Stimulated activated CD8-positive, alpha-beta memory T cell treated with anti-CD3 and anti-CD28 coated beads, Interleukin-15, amount 100 ng/mL, for 48 hours (primary cell): ENCODE data around the gene THBD.
"Not testable (repeated sequence)": the region's sequence is repeated elsewhere in the genome, so short reads cannot be mapped to it uniquely, and the experiment has no call there.

Experiments
- DNase-seq, 2 donors: peaks; one replicate each; pipeline ENCODE4 v3.0.0-alpha.2; 2020; ENCODE audit warnings: low read depth in 2 of 2

THBD gene

DNA sequence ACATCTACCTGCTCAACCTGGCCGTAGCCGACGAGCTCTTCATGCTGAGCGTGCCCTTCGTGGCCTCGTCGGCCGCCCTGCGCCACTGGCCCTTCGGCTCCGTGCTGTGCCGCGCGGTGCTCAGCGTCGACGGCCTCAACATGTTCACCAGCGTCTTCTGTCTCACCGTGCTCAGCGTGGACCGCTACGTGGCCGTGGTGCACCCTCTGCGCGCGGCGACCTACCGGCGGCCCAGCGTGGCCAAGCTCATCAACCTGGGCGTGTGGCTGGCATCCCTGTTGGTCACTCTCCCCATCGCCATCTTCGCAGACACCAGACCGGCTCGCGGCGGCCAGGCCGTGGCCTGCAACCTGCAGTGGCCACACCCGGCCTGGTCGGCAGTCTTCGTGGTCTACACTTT lies 13.7 kb downstream of the THBD start:
- no peak for DNase-seq

DNA sequence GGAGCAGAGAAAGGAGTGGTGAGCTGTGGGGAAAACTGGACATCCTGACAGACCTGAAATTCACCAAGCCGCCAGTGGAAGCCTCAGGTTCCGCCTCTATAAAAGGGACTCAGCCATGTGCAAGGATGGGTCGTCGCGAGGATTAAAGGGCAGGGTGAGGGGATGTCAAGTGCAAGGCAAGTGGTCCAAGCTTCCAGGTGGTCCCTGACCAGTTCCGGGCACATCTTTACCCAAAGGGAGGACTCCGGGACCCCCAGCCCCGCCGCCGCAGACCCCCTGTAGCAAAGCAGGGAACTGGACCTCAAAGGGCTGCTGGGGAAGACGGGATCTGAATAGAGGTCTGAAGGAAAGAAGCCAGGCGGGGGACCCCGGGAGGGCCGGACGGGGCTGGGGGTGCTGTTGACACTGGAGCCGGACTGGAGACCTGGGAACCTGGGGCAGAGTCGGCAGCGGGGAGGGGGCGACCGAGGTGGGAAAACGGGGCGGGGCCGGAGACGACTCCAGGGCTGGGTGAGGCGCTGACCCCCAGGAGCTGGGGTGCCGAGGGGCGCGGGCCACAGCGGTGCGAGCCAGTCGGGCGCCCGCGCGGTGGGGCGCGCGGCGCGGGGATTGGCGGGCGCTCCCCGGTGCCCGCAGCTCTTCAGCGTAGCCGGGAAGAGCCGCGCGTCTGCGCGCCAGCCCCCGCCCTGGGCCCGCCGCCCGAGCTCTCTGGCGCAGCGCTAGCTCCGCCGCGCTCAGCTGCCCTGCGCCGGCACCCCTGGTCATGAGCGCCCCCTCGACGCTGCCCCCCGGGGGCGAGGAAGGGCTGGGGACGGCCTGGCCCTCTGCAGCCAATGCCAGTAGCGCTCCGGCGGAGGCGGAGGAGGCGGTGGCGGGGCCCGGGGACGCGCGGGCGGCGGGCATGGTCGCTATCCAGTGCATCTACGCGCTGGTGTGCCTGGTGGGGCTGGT lies 14.5 kb downstream of the THBD start, which contains the start of gene SSTR4:
TSS of gene SSTR4 (plus strand) at position 592 of the 951 bp plus-strand sequence. CDS start at position 764, 172 bp downstream.
- DNase-seq, result no peak

DNA sequence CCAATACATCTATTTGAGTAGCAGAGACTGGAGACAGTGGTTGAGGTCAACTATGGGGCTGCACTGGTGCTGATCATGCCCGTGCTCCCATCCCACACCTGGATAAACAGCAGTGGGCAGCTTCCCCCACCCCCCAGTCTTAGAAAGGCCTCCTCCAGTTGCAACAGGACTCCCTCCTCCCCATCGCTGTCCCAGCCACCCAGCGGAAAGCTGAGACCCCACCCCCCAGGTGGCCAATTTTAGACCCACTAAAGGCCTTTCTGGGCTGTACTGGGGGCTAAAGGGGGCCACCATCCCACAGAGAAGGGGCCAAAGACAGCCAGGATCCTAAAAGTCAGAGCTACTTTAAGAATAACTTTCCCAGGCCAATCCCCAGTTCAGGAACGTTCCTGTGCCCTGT lies 15.6 kb downstream of the THBD start:
- DNase-seq, result no peak

DNA sequence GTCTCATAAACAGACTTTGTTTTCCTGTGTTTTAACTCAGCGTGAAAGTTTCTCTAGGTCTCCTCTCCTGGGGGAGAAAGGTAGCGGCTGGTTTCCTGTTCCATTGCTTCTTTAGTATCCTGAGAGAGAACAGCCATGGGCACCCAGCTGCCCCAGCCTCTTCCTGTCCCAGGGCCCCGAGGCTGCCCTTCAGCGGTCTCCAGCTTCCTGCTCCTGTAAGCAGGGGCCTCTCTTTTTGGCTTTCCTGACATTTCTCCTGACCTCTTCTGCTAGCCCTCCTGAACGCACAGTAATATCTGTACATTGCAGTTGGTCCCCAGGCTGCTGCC lies 16.8 kb downstream of the THBD start:
- no peak for DNase-seq

DNA sequence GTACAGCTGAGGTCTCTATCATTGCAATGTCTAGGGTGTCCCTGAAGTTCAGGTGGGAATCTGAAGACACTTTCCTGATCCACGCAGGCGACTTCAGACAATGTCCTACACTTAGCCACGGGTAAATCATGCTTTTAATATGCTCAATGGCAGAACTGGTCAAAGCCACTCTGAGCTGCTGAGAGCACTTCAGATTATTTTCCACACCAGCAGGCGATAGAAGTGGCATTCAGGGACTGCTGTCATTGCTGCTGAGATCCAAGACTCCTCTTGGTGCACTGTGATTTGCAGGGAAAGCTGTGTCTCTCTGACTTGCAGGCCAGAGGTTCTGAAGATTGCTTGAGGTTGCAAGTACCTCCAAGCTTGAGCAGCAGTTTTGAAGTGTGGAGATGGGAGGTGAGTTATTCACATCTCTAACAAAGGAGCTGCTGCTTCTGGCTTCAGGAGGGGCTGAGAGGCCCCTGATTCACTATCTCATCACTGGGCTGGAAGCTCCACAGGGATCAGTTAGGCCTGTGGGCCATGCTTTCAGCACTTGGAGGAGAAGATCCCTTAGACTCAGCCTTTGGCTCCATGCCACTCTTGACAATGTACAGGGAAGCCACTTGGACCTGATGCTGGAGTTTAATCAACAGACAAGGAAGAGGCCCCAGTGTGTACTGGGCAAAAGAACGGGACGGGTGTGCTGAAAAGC lies 17.3 kb downstream of the THBD start:
- DNase-seq, result no peak

DNA sequence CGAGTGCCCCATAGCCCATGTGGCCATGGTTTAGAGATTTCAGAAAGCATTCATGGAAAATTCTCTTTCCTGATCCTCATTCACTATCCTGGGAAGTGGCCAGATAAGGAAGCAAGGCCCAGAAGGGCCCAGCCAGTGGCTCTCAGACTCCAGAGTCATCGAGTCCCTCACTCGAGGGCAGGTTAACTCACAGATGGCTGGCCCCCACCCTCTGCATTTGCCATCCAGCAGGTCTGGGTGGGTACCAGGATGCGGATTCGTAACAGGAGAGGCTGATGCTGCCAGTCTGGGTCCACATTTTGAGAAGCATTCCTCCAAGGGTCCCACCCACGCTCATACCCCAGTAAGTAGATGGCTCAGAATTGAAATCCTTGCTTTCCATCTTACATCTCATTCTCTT lies 18.1 kb downstream of the THBD start:
- no peak for DNase-seq

DNA sequence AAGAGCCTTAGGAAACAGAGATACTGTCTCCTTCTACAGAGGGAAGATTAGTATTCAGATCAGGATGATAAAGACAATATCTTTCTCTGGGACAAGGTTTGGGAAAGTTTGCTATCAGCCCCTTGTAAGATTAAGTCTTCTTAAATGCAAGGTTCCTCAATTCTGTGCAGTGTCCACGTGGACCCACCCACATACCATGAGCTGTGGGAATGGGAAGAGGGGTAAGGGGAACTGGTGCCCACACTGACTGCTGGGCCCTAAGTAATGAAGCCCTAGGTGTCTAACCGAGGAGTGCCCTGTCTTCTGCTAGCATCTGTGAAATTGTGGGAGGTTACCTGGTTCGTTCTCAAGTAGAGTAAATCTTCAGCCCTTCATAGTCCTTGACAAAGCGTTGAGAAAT lies 20.1 kb downstream of the THBD start:
- no peak for DNase-seq

DNA sequence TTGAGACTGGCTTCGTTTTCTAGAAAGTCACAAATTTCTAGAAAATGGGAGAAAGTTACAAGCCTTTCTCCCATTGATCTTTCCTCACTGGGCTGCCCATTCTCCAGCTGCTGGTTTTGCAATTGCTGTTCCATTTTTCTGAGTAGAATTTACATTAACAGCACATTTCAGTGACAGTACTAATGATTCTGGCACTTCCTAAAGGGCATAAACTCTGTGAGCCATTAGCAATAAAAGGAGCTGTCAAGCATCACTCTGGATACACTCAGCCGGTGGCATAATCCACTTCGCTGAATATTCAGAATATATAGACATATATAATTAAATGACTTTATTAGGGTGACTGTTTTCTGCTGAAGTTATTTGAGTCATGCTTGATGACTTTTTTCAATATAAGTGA lies 21.1 kb downstream of the THBD start:
- DNase-seq, result no peak

DNA sequence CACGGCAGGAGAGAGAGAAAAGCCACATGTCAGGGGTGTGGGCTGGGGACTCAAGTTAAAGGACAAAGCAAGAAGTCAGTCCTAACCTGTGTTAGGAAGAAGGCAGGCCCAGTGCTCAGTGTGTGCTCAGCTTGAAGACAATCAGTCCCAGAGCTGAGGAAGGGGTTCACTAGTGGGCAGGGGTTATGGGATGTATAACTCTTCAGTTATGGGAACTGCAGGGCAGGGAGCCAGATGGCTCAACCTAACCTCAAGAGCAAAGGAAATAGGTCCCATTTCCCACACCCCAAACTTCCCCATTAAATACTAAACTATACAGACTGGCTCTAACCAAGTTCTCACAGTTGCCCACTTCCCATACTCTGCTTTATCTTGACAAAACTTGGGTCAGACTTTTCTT lies 21.8 kb downstream of the THBD start:
- no peak for DNase-seq

DNA sequence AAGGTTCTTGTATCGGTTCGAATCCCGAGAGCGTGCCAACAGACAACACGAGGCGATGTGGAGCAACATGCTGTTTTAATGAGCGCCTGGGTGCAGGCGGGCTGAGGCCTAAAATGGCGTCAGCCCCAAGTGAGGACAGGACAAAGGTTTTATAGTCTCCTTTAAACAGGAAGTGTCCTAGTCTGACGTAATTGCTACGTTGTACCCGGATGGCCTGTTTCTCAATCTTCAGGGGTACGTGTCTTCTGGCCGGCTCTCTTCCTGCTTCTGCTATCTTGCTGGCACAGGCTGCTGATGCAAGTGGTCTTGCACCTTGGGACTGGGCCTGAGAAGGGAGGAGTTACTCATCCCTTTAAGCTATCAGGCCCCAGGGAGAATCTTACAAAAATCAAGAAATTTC lies 24.0 kb downstream of the THBD start:
- DNase-seq, result not testable (repeated sequence)

DNA sequence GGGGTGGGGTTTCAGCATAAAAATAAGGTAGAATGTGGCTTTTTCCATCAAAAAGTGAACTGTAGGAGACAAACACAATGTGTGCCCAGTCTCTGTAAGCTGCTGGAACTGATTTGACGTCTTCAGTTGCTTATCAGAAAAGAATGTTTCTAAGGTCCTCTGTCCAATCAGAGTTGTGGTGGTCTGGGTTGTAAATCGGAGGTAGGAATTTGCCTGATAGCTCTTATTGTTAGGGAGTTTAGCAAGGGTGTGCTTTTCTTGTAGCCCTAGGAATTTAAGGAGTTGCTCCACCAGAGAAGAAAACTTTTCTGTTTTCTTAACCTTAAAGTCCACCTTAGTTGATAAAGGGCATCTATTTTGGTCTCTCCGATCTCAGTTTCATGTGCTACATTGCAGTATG lies 24.8 kb downstream of the THBD start:
- no peak for DNase-seq

DNA sequence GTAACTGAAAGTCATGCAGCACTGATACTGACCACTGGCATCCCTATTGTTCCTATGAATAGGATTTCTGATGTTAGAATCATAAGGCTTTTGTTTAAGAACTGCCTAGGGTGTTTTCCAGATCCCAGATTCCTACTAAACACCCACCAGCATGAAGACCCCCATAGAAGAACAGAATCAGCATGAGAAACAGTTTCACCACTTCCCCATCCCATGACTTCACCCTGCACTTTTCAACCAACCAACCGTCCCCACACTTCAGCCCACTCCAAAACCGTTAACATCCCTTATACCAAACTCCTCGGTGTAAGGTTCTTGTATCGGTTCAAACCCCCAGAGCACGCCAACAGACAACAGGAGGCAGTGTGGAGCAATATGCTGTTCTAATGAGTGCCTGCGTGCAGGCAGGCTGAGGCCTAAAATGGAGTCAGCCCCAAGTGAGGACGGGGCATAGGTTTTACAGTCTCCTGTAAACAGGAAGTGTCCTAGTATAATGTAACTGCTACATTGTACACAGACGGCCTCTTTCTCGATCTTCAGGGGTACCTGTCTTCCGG lies 25.8 kb downstream of the THBD start:
- DNase-seq, result no peak

DNA sequence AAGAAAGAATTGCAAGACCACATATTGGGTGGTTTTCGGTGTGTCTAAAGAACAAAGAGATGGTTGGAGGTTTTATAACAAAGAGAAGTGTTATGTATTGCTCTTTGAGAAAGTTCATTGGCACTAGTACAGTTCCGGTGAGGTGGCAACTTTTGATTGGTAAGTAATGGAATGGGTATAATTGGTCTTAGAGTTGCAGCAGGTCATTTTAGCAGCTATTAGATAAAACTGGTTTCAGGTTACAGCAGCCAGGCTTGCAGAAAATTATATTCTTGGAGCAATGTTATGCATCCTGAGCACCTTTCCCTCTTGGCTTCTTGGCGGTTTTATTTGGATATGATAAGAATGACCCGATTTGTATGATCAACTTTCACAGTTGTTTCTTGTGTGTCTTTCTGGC lies 26.6 kb downstream of the THBD start:
- DNase-seq, result no peak

DNA sequence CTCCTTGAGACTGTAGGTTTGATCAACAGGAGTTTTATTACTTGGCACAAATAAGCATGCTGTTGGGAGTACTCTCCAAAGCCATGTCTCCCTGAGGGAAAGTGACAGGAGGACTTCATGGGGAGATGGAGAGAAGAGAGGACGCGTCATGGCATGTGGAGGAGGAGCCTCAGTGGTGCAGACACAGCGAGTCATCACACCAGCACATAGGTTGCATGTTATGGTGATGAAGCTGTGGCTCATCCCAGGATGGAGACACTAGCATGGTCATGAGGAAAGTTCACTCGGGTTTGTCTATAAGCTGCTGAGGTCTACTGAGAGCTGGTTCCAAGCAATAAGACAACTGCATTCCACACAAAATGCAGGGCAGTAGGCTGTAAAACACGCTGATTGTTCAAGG lies 27.5 kb downstream of the THBD start:
- DNase-seq, result no peak

DNA sequence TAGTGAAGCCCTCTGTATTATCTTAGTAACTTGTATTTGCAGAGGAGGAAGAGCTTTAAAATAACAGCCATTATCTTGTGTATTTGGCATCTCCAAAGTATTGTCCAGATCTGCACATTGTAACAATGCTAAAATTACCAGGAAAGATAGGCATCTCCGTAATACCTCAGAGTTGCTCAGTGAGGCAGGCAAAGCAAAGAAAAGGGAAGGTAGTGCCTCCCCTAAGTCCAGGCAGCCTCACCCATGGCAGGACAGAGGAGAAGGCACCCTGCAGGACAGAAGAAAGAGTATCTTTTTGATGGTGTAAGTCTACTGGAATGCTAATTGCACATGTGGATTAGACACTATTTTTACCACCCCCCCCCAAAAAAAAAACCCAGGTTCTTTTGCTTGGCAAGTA lies 27.9 kb downstream of the THBD start:
- DNase-seq, result no peak

DNA sequence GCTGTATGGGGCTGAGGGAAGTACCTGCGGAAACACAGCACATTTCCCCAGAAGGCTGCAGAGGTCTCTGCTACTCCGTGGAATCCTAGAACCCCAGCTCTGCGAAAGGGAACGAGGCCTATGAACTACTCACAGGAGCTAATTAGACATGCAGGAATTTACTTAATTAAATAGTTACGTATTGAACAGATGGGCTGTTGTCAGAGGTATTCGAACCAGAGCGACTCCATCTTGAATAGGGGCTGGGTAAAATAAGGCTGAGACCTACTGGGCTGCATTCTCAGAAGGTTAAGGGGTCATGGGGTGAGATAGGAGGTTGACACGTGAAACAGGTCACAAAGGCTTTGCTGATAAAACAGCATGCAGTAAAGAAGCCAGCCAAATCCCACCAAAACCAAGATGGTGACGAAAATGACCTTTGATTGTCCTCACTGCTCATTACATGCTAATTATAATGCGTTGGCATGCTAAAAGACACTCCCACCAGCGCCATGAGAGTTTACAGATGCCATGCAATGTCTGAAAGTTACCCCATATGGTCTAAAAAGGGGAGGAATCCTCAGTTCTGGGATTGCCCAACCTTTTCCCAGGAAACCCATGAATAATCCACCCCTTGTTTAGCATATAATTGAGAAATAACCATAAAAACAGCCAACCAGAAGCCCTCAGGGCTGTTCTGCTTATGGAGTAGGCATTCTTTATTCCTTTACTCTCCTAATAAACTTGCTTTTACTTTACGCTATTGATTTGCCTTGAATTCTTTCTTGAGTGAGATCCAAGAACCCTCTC lies 29.0 kb downstream of the THBD start:
- DNase-seq, result no peak

DNA sequence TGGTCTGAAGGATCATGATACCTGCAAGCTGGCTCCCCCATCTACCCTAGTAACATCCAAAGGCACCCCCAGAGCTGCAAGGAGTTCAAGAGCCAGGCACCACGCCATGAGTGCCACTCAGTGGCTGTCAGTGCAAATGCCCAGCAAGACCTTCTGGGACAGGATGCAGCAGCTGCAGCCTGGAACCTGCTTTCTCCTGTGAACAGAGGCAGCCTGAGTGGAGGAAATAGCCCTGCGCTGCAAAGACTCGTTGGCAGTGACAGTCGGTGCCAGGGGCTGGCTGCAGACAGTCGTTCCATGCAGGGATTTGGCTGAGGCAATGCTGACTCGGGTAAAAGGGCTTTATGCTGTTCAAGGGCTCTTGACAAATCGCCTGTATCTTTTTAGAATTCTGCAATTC lies 30.1 kb downstream of the THBD start:
- DNase-seq, result no peak

DNA sequence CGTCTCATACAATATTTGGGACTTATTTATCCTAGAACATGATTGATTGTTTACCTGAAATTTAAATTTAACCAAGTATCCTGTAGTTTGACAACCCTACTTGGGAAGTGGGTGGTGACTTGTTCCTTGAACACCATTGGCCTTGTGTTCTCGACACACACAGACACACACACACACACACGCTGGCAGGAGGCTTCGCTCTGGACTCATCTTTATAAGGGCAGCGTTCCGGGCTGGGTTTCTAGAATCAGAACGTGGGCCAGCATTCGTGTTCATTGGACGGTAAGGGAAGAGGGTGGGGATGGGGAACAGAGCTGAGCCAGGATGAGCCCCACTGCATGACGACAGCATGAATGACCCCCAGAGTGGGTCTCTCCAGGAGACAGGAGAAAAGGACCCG lies 30.5 kb downstream of the THBD start:
- no peak for DNase-seq

DNA sequence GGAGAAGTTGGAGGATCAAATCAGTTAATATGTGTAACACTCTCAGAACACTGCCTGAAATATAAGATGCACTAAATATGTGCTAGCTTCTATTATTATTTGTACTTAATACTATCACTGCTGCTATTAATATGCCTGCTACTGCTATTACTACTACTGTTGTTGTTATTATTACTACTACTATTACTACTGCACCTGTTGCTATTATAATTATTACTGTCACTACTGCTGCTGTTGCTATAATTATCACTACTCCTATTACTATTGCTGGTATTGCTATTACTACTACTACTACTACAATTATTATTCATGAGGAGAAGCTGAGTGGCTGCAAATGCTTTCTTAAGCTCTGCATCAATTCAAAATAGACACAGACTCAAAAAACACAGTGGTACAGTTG lies 31.0 kb downstream of the THBD start:
- DNase-seq, result no peak

DNA sequence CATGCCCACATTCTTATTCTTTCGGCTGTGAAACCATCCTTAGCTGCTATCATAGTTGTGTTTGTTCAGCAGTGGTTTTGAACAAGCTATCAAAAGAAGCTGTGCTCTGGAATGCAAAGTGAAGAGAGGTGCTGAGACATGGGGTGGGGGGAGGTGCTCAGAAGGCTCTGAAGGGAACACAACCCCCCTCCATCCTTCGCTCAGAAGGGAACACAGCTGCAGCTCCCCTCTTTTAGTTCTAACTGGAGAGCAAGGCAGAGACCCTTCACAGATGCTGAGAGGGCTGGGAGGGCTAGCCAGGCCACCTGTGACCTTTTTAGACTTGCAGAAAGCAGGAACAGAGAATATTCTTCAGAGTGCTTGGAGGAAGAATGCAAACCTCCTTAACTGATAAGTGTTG lies 32.0 kb downstream of the THBD start:
- DNase-seq, result no peak

DNA sequence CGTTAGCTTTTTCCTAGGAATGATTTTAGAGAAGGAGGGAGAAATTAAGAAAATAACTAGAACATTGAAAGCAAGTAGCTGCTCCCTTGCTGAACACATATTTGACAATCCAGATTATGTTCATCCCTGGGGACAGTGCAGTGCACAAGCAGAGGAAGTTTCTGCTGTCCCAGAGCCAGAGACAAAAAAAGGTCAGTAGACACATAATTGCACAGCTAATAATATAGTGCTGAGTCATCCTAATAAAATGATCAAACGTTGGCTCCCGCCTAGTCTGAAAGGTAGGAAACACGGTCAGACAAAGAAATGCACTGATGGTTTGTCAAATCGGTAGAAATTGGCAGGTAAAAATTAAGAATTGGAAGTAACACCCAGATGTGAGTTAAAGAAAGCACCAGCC lies 36.0 kb downstream of the THBD start:
- DNase-seq, result no peak

DNA sequence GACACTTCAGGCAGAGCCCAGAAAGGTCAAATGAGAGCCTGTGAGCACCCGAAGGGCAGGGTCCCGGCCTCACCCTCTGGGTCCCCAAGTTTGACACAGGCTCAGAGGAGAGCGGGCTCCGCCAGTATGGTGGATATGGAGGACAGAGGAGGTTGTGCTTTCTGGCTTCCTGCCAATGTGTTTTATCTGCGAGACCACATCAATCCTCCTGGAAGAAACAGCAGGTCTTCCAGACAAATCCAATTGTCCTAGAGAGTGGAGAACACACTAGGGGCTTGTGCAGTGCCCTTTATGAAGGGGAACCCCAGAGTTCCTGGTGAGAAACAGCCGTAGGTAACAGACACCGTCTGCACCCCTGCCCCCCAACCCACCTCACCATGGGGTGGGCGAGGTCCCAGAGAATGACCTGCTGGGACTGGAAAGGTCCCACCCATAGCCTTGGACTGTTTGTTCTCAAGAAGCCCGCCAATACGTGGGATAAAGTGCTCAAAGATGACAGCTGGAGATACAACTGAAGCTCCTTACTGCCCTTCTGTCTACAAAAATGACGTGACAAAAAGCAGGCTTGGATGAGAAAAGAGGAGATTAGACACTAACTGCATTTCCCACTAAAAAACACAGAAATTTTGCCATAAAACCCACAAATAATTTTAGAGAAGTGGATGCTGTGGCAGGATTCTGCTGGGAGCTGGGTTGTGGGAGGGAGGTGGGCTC lies 38.3 kb downstream of the THBD start:
- no peak for DNase-seq
